Suprapubic skin (tissue), 4 donors: ENCODE measurements around the gene COL11A2.

Experiments used
- CTCF ChIP-seq, 2 donors: fragments of 200-600 bp in 1 of 2; fragments of 450-650 bp in 1 of 2; sonication (generic) in 1 of 2; IDR thresholded peaks; one replicate each; pipeline ENCODE4 v1.5.1; 2016 to 2019; ENCODE audit warnings: antibody characterized with exemption in 2 of 2, mild to moderate bottlenecking in 1 of 2, moderate library complexity in 1 of 2
- POLR2A ChIP-seq, 2 donors: fragments of 450-650 bp; IDR thresholded peaks; one replicate each; pipeline ENCODE4 v1.6.1; 2017; ENCODE audit warnings: antibody characterized with exemption in 2 of 2, mild to moderate bottlenecking in 2 of 2, moderate library complexity in 2 of 2
- POLR2AphosphoS5 ChIP-seq, 3 donors: sonication (generic); formaldehyde crosslinking; IDR thresholded peaks; one replicate each; pipeline ENCODE4 v1.6.1; 2017; ENCODE audit warnings: antibody characterized with exemption in 3 of 3

GRCh38 chr6:33123732-33124524 is 68.3 kb downstream of the COL11A2 start:
- peak; percentile 12 to 45 for TF ChIP-seq CTCF (IDR thresholded peaks at IDR 0.05)
- no peak for TF ChIP-seq POLR2AphosphoS5 (IDR thresholded peaks at IDR 0.05)
- TF ChIP-seq POLR2A (IDR thresholded peaks at IDR 0.05), result no peak
